Activated CD8-positive, alpha-beta memory T cell treated with anti-CD3 and anti-CD28 coated beads, Interleukin-2, amount 50 U/mL, for 24 hours (primary cell): Measurements from ENCODE around the gene B3GLCT.
A peak's percentile ranks its signal among the peaks of the same experiment; 100 is the strongest.
"Not testable (repeated sequence)": the region's sequence is repeated elsewhere in the genome, so short reads cannot be mapped to it uniquely, and the experiment has no call there.

Experiments
- DNase-seq: peaks from one replicate; pipeline ENCODE4 v3.0.0-alpha.2; 2020; ENCODE audit errors: extremely low read depth

B3GLCT gene

GRCh38 chr13:31199849-31200636, at the start of gene B3GLCT:
TSS of gene B3GLCT (plus strand) at chr13:31199975. CDS start at chr13:31200085, 110 bp downstream.
- DNase-seq = no peak

GRCh38 chr13:31150315-31150985, 49.3 kb upstream of the B3GLCT start:
- DNase-seq = no peak

GRCh38 chr13:31151837-31152236, 47.9 kb upstream of the B3GLCT start:
- DNase-seq = no peak

GRCh38 chr13:31154939-31155338, 44.8 kb upstream of the B3GLCT start:
- no peak for DNase-seq

- no peak for DNase-seq
Measured at GRCh38 chr13:31159306-31159705, 40.5 kb upstream of the B3GLCT start.

GRCh38 chr13:31160857-31161556, 38.8 kb upstream of the B3GLCT start:
- no peak for DNase-seq

GRCh38 chr13:31161557-31162150, 38.1 kb upstream of the B3GLCT start, which contains the start of gene HSPH1:
TSS of gene HSPH1 (minus strand) at chr13:31161904. CDS start at chr13:31161582, 322 bp downstream.
- peak; percentile 97 for DNase-seq

- DNase-seq = peak; percentile 92
Measured at GRCh38 chr13:31162151-31163008, 37.4 kb upstream of the B3GLCT start.

- DNase-seq = no peak
Measured at GRCh38 chr13:31166591-31166990, 33.2 kb upstream of the B3GLCT start.

GRCh38 chr13:31167490-31167889, 32.3 kb upstream of the B3GLCT start:
- DNase-seq = no peak

GRCh38 chr13:31168166-31168565, 31.6 kb upstream of the B3GLCT start:
- no peak for DNase-seq

- no peak for DNase-seq
Measured at GRCh38 chr13:31168736-31169135, 31.0 kb upstream of the B3GLCT start.

GRCh38 chr13:31172001-31172400, 27.8 kb upstream of the B3GLCT start:
- no peak for DNase-seq

GRCh38 chr13:31172535-31172934, 27.2 kb upstream of the B3GLCT start:
- no peak for DNase-seq

- DNase-seq = no peak
Measured at GRCh38 chr13:31174018-31174417, 25.8 kb upstream of the B3GLCT start.

GRCh38 chr13:31175847-31176532, 23.8 kb upstream of the B3GLCT start:
- no peak for DNase-seq

- DNase-seq = not testable (repeated sequence)
Measured at GRCh38 chr13:31177813-31178495, 21.8 kb upstream of the B3GLCT start.

GRCh38 chr13:31179241-31179640, 20.5 kb upstream of the B3GLCT start:
- DNase-seq = no peak

- DNase-seq = no peak
Measured at GRCh38 chr13:31179754-31180153, 20.0 kb upstream of the B3GLCT start.

GRCh38 chr13:31182987-31183386, 16.8 kb upstream of the B3GLCT start:
- DNase-seq = no peak
